ENCODE results near the gene TXN2.
"Not testable (repeated sequence)": the region's sequence is repeated elsewhere in the genome, so short reads cannot be mapped to it uniquely, and the experiment has no call there.

Gene TXN2, protein sequence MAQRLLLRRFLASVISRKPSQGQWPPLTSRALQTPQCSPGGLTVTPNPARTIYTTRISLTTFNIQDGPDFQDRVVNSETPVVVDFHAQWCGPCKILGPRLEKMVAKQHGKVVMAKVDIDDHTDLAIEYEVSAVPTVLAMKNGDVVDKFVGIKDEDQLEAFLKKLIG

DNA sequence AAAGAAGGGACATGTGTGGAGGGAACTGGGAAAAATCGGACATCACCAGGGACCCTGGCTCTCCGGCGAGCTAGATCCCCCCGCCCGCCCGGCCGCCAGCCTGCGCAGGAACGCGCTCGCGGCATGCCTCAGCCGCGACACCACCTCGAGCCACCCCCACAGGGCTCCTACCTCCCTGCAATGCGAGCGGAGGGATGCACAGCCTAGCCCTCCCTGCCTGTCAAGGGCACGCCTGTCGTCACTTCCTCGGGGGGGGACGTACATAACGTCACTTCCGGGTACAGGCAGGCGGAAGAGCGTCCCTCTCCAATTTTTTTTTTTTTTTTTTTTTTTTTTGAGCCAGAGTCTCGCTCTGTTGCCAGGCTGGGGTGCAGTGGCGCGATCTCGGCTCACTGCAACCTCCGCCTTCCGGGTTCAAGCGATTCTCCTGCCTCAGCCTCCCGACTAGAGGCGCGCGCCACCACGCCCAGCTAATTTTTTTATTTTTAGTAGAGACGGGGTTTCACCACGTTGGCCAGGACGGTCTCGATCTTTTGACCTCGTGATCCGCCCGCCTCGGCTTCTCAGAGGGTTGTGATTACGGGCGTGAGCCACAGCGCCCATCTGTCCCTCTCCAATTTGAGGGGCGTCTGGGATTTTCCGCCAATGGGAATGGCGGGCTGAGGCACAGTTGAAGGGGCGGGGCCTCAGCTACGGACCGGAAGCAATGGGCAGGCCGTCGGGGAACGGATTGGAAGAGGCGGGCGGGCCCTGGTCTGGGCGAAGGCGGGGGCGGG, at the start of gene TXN2:
TXN2 (minus strand) TSS at position 248 of the 776 bp plus-strand sequence. CDS start 803 bp downstream, outside the sequence.
- H3K4me1 Mint-ChIP-seq = peaks cover 22% of the 10 kb centered on the region
- H3K27ac Mint-ChIP-seq (ENCODE audit: low read depth) = peak within 1 kb of the TSS; percentile 86
- DNase-seq (ENCODE audit: low spot score in 2 of 2) = peak; percentile 95 to 98
- H3K27me3 Mint-ChIP-seq = no peaks in the 10 kb centered on the region
- no peaks in the 10 kb centered on the region for H3K9me3 Mint-ChIP-seq
- H3K4me3 Mint-ChIP-seq = peak within 1 kb of the TSS; percentile 84
- ATAC-seq (replicated peaks; ENCODE audit: extremely low read depth, poor library complexity, severe bottlenecking) = peak; percentile 92
- H3K36me3 Mint-ChIP-seq (ENCODE audit: insufficient read depth) = peaks cover 25% of the 10 kb centered on the region

DNA sequence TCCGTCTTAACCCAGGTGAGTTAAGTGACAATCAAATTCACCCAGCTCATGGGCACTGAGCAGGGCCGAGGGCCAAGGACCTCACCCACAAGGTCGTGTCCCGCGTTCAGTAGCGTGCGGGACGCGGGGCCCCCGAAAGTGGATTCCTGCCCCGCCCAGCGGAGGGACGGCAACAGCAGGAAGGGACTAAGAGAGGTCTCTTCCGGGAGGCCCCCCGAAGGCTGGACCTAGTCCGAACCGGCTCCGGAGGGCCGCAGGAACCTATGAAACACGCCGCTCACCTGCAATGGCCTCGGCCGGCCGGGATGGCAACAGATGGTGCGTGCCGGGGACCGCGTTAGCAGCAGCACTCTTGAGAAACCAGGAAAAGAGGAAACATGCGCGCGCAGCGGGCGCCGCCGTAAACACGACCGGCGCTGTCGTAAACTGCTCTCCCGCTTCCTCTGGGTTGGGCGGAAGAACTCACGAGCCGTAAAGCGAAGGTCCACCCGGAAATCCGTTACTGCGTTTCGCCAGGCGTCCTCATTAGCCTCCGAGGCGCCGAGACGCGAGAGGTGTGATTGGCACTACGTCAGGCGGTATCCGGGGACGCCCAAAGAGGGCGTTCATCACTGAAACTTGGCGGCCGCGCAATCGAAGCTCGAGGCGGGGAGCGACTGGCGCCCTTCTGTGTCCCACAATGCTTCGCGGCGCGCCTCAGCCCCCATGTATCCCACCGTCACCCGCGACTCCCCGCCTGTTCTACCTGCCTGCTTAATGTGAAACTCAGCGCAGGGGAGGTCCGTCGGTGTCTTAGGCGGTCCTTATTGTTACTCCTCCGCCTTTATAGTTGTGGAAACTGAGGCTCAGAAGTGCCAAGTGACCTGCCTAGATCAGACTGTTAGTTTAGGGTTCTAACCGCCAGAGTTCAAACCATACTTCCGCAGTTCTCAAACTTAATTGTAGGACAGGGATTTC, 47.6 kb upstream of the TXN2 start, which contains the start of gene EIF3D:
EIF3D (minus strand) TSS at position 372 of the 957 bp plus-strand sequence. CDS start 3,045 bp downstream, outside the sequence.
- H3K27ac Mint-ChIP-seq (ENCODE audit: low read depth) = peak within 1 kb of the TSS; percentile 97
- peaks cover 34% of the 10 kb centered on the region for H3K36me3 Mint-ChIP-seq (ENCODE audit: insufficient read depth)
- no peaks in the 10 kb centered on the region for H3K9me3 Mint-ChIP-seq
- peak within 1 kb of the TSS; percentile 87 for H3K4me3 Mint-ChIP-seq
- DNase-seq (ENCODE audit: low spot score in 2 of 2) = peak; percentile 99
- peaks cover 18% of the 10 kb centered on the region for H3K4me1 Mint-ChIP-seq
- H3K27me3 Mint-ChIP-seq = no peaks in the 10 kb centered on the region
- peak; percentile 94 for ATAC-seq (replicated peaks; ENCODE audit: extremely low read depth, poor library complexity, severe bottlenecking)

DNA sequence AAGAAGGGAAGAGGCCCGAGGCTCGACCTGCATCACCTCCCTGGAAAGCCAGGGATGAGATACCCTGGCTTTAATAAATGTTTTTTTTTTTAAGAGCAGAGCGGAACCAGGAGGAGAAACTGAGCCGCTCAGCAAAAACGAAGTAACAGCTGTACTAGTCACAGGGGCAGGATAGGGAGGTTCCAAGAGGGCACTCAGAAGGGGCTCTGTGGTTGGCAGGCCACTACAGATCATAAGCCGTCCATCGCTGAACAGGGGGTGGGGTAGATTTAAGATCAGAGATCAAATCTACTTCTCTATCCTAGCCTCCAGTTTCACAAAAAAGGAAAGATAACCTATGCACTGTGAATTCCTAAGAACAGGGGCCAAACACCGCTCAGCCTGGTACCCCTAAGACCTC, 46.9 kb upstream of the TXN2 start:
- ATAC-seq (replicated peaks; ENCODE audit: extremely low read depth, poor library complexity, severe bottlenecking) = peak; percentile 1
- peaks cover 18% of the 10 kb centered on the region for H3K4me1 Mint-ChIP-seq
- H3K27ac Mint-ChIP-seq (ENCODE audit: low read depth) = peak overlapping the region; percentile 97
- no peaks in the 10 kb centered on the region for H3K9me3 Mint-ChIP-seq
- H3K36me3 Mint-ChIP-seq (ENCODE audit: insufficient read depth) = peaks cover 39% of the 10 kb centered on the region
- no peak for DNase-seq (ENCODE audit: low spot score in 2 of 2)
- peak overlapping the region; percentile 87 for H3K4me3 Mint-ChIP-seq
- H3K27me3 Mint-ChIP-seq = no peaks in the 10 kb centered on the region

DNA sequence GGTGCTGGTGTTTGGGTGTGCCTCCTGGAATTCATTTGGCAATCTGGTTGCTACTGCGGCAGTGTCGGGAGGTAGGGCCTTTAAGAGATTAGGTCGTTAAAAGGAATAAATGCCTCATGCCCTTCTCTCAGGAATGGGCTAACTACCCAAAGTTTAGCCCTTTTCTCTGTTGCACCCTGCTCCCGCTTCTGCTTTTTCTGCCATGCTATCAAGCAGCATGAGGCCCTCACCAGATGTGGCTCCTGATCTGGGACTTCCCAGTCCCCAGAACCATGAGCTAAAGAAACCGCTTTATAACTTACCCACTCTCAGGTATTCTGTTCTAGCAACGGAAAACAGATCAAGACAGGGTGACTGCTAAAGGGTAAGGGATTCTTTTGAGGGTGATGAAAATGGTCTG, 41.2 kb upstream of the TXN2 start:
- H3K36me3 Mint-ChIP-seq (ENCODE audit: insufficient read depth) = peaks cover 81% of the 10 kb centered on the region
- no peaks in the 10 kb centered on the region for H3K27me3 Mint-ChIP-seq
- no peak overlapping the region for H3K27ac Mint-ChIP-seq (ENCODE audit: low read depth)
- no peaks in the 10 kb centered on the region for H3K9me3 Mint-ChIP-seq
- DNase-seq (ENCODE audit: low spot score in 2 of 2) (no peak), ATAC-seq (replicated peaks; ENCODE audit: extremely low read depth, poor library complexity, severe bottlenecking) (no peak)
- H3K4me3 Mint-ChIP-seq = no peak overlapping the region
- H3K4me1 Mint-ChIP-seq = peaks cover 13% of the 10 kb centered on the region

DNA sequence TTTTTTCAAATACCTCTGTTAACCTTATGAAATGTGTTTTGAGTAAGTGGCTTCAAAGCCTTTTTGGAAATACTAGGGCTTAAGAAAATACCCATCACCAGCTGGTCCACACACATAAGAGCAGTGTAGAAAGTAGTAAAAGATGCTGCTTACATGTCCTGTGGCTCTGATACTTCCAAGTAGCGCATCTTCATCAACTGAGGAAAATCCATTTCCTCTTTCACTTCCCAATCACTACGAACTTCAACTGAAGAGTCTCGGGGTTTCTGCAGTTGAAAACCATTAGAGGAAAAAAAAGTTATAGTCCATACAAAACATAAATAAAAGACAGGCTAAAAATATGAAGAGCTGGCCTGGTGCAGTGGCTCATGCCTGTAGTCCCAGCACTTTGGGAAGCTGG, 39.0 kb upstream of the TXN2 start:
- Mint-ChIP-seq H3K27me3 (no peaks in the 10 kb centered on the region), H3K36me3 (ENCODE audit: insufficient read depth) (peaks cover 88% of the 10 kb centered on the region), H3K9me3 (no peaks in the 10 kb centered on the region), H3K4me3 (no peak overlapping the region), H3K4me1 (no peaks in the 10 kb centered on the region), H3K27ac (ENCODE audit: low read depth) (no peak overlapping the region)
- ATAC-seq (replicated peaks; ENCODE audit: extremely low read depth, poor library complexity, severe bottlenecking) = no peak
- DNase-seq (ENCODE audit: low spot score in 2 of 2) = no peak

DNA sequence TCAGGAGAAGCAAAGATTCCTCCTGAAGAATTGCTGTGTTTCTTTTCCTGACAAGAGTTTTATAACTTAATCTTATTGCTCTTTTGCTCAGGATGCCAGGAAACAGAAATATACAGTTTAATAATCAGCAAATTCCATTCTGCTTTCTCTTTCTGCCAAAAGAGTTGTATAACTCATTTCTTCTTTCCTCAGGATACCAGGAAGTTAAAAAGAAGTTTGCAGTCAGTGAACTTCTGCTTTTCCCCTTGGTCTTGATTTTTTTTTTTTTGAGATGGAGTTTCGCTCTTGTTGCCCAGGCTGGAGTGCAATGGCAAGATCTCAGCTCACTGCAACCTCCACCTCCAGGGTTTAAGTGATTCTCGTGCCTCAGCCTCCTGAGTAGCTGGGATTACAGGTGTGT, 38.5 kb upstream of the TXN2 start:
- not testable (repeated sequence) for H3K27me3 Mint-ChIP-seq; H3K4me1 Mint-ChIP-seq; H3K27ac Mint-ChIP-seq (ENCODE audit: low read depth); DNase-seq (ENCODE audit: low spot score in 2 of 2); H3K9me3 Mint-ChIP-seq; H3K4me3 Mint-ChIP-seq; ATAC-seq (replicated peaks; ENCODE audit: extremely low read depth, poor library complexity, severe bottlenecking)
- H3K36me3 Mint-ChIP-seq (ENCODE audit: insufficient read depth) = peaks cover 90% of the 10 kb centered on the region

DNA sequence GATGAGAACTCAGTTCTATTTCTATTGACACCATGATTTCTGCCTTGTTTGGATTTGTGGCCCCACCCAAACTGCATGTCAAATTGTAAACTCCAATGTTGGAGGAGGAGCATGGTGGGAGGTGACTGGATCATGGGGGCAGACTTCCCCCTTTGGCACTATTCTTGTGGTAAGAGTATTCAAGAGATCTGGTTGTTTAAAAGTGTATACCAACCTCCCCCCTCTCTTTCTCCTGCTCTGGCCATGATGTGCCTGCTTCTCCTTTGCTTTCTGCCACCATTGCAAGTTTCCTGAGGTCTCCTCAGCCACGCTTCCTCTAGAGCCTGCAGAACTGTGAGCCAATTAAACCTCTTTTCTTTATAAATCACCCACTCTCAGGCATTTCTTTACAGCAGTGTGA, 33.3 kb upstream of the TXN2 start:
- H3K4me3 Mint-ChIP-seq = no peak overlapping the region
- H3K9me3 Mint-ChIP-seq = no peaks in the 10 kb centered on the region
- ATAC-seq (replicated peaks; ENCODE audit: extremely low read depth, poor library complexity, severe bottlenecking) (no peak), DNase-seq (ENCODE audit: low spot score in 2 of 2) (no peak)
- H3K27ac Mint-ChIP-seq (ENCODE audit: low read depth) = no peak overlapping the region
- H3K27me3 Mint-ChIP-seq = no peaks in the 10 kb centered on the region
- H3K4me1 Mint-ChIP-seq = peaks cover 8% of the 10 kb centered on the region
- H3K36me3 Mint-ChIP-seq (ENCODE audit: insufficient read depth) = peaks cover 80% of the 10 kb centered on the region

DNA sequence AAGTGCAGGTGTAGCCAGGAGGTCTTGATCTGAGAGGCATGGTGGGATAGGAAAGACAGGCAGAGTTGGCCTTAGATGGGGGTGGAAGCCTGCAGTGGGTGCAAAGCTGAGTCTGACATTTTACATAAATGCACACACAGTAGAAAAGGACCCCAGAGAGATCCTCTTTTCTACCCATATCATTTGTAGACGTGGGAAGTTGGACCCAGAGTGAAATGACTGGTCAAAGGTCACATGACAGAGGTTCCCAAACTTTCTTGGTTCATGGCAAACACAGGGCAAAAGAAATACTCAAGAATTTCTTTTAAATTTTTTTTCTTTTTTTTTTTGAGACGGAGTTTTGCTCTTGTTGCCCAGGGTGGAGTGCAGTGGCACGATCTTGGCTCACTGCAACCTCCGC, 31.6 kb upstream of the TXN2 start:
- H3K27me3 Mint-ChIP-seq = no peaks in the 10 kb centered on the region
- H3K36me3 Mint-ChIP-seq (ENCODE audit: insufficient read depth) = peaks cover 69% of the 10 kb centered on the region
- H3K27ac Mint-ChIP-seq (ENCODE audit: low read depth) = no peak overlapping the region
- no peaks in the 10 kb centered on the region for H3K9me3 Mint-ChIP-seq
- no peak overlapping the region for H3K4me3 Mint-ChIP-seq
- H3K4me1 Mint-ChIP-seq = peaks cover 8% of the 10 kb centered on the region
- ATAC-seq (replicated peaks; ENCODE audit: extremely low read depth, poor library complexity, severe bottlenecking) (no peak), DNase-seq (ENCODE audit: low spot score in 2 of 2) (no peak)

DNA sequence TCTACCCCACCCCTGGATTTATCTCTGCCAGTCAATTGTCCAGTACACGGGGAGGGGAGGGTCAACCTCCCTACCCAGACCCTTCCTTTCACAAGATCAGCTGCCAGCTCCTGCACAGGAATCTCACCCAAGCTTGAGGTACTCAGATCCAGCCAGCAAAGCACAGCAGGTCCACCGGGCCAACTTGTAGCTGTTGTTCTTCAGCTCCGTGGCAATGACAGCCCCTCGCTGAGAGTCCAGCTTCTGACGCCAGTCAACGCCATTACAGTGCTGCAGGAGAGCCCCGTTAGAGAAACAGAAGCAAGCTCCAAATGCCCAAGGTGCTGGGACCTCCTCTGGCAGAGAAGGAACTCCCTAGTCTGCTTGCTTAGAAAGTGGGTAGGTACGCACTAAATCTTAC, 30.9 kb upstream of the TXN2 start:
- Mint-ChIP-seq H3K36me3 (ENCODE audit: insufficient read depth) (peaks cover 65% of the 10 kb centered on the region), H3K27me3 (no peaks in the 10 kb centered on the region), H3K4me3 (no peak overlapping the region), H3K4me1 (peaks cover 11% of the 10 kb centered on the region), H3K9me3 (no peaks in the 10 kb centered on the region), H3K27ac (ENCODE audit: low read depth) (no peak overlapping the region)
- ATAC-seq (replicated peaks; ENCODE audit: extremely low read depth, poor library complexity, severe bottlenecking) = no peak
- DNase-seq (ENCODE audit: low spot score in 2 of 2) = no peak

DNA sequence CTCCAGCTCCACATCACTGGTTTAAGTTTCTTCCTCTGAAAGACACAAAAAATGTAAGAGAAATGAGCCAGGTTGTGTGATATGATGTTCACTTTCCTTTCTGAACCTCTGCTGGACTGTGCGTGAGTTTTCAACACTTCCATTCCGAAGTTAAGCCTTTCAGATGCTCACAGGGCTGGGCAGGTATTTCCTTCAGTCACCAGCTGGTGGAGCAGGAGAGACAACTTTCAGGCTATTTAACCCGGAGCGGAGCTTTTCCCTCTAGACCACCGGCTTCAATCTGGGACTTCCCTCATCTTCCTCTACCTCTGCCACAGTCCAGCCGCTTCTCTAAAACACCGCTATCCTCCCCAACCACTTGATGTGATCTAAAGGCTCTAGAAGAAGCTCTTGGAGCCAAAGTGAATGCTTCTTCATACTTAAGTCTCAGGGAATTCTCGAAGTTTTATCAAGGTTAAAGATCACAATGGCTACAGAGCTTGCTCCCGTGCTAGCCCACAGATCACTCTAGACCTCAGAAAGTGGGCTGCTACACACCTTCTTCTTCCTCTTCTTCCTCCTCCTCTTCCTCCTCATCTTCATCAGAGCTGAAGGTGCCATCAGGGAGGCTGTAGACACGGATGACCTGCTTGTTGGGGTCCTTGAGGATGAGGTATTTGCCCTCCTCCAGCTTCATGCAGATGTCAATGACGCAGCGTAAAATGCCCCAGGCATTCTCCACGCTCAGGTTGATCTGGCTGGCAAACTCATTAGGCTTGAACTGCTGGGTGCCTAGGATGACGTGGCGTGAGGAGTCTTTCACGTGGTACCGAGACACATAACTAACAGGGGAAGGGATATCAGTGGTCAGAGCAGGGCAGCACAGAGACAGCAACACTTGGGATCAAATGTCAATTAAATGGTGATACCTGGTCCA, 29.8 kb upstream of the TXN2 start:
- no peak for ATAC-seq (replicated peaks; ENCODE audit: extremely low read depth, poor library complexity, severe bottlenecking)
- H3K27me3 Mint-ChIP-seq = no peaks in the 10 kb centered on the region
- peaks cover 57% of the 10 kb centered on the region for H3K36me3 Mint-ChIP-seq (ENCODE audit: insufficient read depth)

DNA sequence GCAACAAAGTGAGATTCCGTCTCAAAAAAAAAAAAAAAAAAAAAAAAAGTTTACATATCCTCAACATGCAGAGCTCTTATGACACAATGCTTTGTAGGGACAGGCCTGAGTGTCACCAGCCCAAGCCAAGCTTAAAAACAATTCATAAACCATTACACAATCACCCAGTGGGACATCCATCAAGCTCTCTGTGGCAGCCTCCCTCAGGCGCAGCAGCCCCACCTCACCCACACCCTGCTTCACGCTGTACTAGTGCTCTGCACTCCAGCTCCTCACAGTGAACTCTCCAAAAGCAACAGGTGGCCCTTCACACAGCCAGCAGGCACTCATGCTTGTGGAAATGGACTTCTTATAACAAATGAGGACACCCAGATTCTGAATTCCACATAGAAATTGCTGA, 28.9 kb upstream of the TXN2 start:
- H3K4me3 Mint-ChIP-seq = no peak overlapping the region
- no peak for ATAC-seq (replicated peaks; ENCODE audit: extremely low read depth, poor library complexity, severe bottlenecking)

More for the DNA sequence above, 29.8 kb upstream of the TXN2 start:
- Mint-ChIP-seq H3K4me3 (no peak overlapping the region), H3K9me3 (no peaks in the 10 kb centered on the region), H3K4me1 (peaks cover 14% of the 10 kb centered on the region), H3K27ac (ENCODE audit: low read depth) (no peak overlapping the region)
- DNase-seq (ENCODE audit: low spot score in 2 of 2) = no peak

More for the DNA sequence above, 28.9 kb upstream of the TXN2 start:
- Mint-ChIP-seq H3K9me3 (no peaks in the 10 kb centered on the region), H3K36me3 (ENCODE audit: insufficient read depth) (peaks cover 48% of the 10 kb centered on the region), H3K4me1 (peaks cover 14% of the 10 kb centered on the region), H3K27me3 (no peaks in the 10 kb centered on the region), H3K27ac (ENCODE audit: low read depth) (no peak overlapping the region)
- no peak for DNase-seq (ENCODE audit: low spot score in 2 of 2)

All from central memory CD8-positive, alpha-beta T cell (primary cell).